ENCODE measurements around the gene CCNO.
A peak's percentile ranks its signal among the peaks of the same experiment; 100 is the strongest.

CCNO gene

GRCh38 chr5:55222985-55223811, 10.2 kb downstream of the CCNO start:
- DNase-seq = no peak

- DNase-seq = no peak
Measured at GRCh38 chr5:55222092-55222984, 11.1 kb downstream of the CCNO start.

- no peak for DNase-seq
Measured at GRCh38 chr5:55220433-55221185, 12.8 kb downstream of the CCNO start.

GRCh38 chr5:55219770-55220169, 13.6 kb downstream of the CCNO start:
- no peak for DNase-seq

GRCh38 chr5:55218967-55219366, 14.4 kb downstream of the CCNO start:
- DNase-seq = peak; percentile 93

GRCh38 chr5:55211184-55211874, 22.1 kb downstream of the CCNO start:
- DNase-seq = no peak

GRCh38 chr5:55205001-55205400, 28.4 kb downstream of the CCNO start:
- peak; percentile 35 for DNase-seq

- no peak for DNase-seq
Measured at GRCh38 chr5:55191165-55191564, 42.2 kb downstream of the CCNO start.

GRCh38 chr5:55188656-55189540, 44.5 kb downstream of the CCNO start:
- DNase-seq = peak; percentile 22

GRCh38 chr5:55187370-55187769, 46.0 kb downstream of the CCNO start:
- peak; percentile 61 for DNase-seq
